Upper lobe of right lung (tissue), 1 donor: ENCODE measurements around the gene UPK3A. TPM values are rescaled to one million over a fixed set of nuclear protein-coding genes. Genes with fewer than 3 reads are reported as not detected.

Source experiments
- ATAC-seq: fragments of 200-7000 bp; cut with Tn5 transposase; one replicate; pipeline ENCODE4 v1.9.1; 2020; ENCODE audit warnings: mild to moderate bottlenecking, moderate library complexity
- DNase-seq: peaks from one replicate; pipeline ENCODE4 v3.0.0-alpha.2; 2020
- H3K27ac ChIP-seq: fragments of 200-600 bp; one replicate; pipeline ENCODE4 v1.8.0; 2022
- H3K27me3 ChIP-seq: fragments of 200-600 bp; one replicate; pipeline ENCODE4 v1.8.0; 2022; ENCODE audit warnings: mild to moderate bottlenecking
- H3K36me3 ChIP-seq: fragments of 200-600 bp; one replicate; pipeline ENCODE4 v1.8.0; 2022
- H3K4me1 ChIP-seq: fragments of 200-600 bp; one replicate; pipeline ENCODE4 v1.8.0; 2022
- H3K4me3 ChIP-seq: fragments of 200-600 bp; one replicate; pipeline ENCODE4 v1.8.0; 2022; ENCODE audit warnings: mild to moderate bottlenecking
- H3K9me3 ChIP-seq: fragments of 200-600 bp; one replicate; pipeline ENCODE4 v1.8.0; 2022
- CTCF ChIP-seq: fragments of 200-600 bp; IDR thresholded peaks from one replicate; pipeline ENCODE4 v1.8.0; 2022; ENCODE audit warnings: antibody characterized with exemption
- intact Hi-C: fragments of 100-400 bp; cut with DNase I; formaldehyde crosslinking; loops from one replicate; pipeline ENCODE4 v1.11.0; 2022
- total RNA-seq: library from RNA; stranded (reverse); fragmentation: NEBNext Ultra II Directional; extraction: Animal tissue kit (Norgen Biotek cat#: 25700); gene quantifications from one replicate; pipeline ENCODE4 v1.2.1, GENCODE V29; 2021
- donor health status: DM: no; HTN: yes; CAD: no; lungs with severe emphysema.

UPK3A gene
- total RNA-seq, 1 donor from 2014 or later, result not detected

GRCh38 chr22:45244916-45245315 is 39.8 kb upstream of the UPK3A start:
- no peak overlapping the region for H3K27ac ChIP-seq

GRCh38 chr22:45246060-45246985 is 38.4 kb upstream of the UPK3A start:
- Histone ChIP-seq H3K4me1 (peaks cover 11% of the 10 kb centered on the region), H3K9me3 (no peaks in the 10 kb centered on the region), H3K4me3 (no peak overlapping the region), H3K36me3 (no peaks in the 10 kb centered on the region), H3K27me3 (no peaks in the 10 kb centered on the region), H3K27ac (peak overlapping the region; percentile 66)
- ATAC-seq (peak; percentile 81), DNase-seq (no peak)
- intact Hi-C loops, result no loop called here
- TF ChIP-seq CTCF, result no peak

More at GRCh38 chr22:45244916-45245315, 39.8 kb upstream of the UPK3A start:
- ATAC-seq (no peak), DNase-seq (no peak)
- Histone ChIP-seq H3K4me1 (peaks cover 16% of the 10 kb centered on the region), H3K27me3 (no peaks in the 10 kb centered on the region), H3K4me3 (no peak overlapping the region), H3K36me3 (no peaks in the 10 kb centered on the region), H3K9me3 (no peaks in the 10 kb centered on the region)
- no peak for TF ChIP-seq CTCF
- intact Hi-C loops, result no loop called here

GRCh38 chr22:45248832-45249561 is 35.8 kb upstream of the UPK3A start:
- Histone ChIP-seq H3K9me3 (no peaks in the 10 kb centered on the region), H3K27me3 (no peaks in the 10 kb centered on the region), H3K36me3 (no peaks in the 10 kb centered on the region), H3K4me1 (peaks cover 10% of the 10 kb centered on the region), H3K27ac (no peak overlapping the region), H3K4me3 (no peak overlapping the region)
- no peak for TF ChIP-seq CTCF
- DNase-seq (no peak), ATAC-seq (no peak)
- intact Hi-C loops, result no loop called here

- Histone ChIP-seq H3K4me3 (no peak overlapping the region), H3K27me3 (no peaks in the 10 kb centered on the region), H3K27ac (no peak overlapping the region), H3K36me3 (no peaks in the 10 kb centered on the region), H3K9me3 (no peaks in the 10 kb centered on the region), H3K4me1 (peaks cover under 1% of the 10 kb centered on the region)
- no peak for TF ChIP-seq CTCF
- ATAC-seq (no peak), DNase-seq (no peak)
- intact Hi-C loops, result no loop called here
Observed at GRCh38 chr22:45251825-45252224, 32.9 kb upstream of the UPK3A start.

GRCh38 chr22:45253039-45253641 is 31.6 kb upstream of the UPK3A start:
- ATAC-seq (no peak), DNase-seq (no peak)
- TF ChIP-seq CTCF, result no peak
- intact Hi-C loops, result no loop called here
- no peak overlapping the region for H3K27ac ChIP-seq
- no peaks in the 10 kb centered on the region for H3K27me3 ChIP-seq
- H3K9me3 ChIP-seq, result no peaks in the 10 kb centered on the region
- no peak overlapping the region for H3K4me3 ChIP-seq
- H3K36me3 ChIP-seq, result no peaks in the 10 kb centered on the region
- no peaks in the 10 kb centered on the region for H3K4me1 ChIP-seq
